GM12878 (cell line): ENCODE data around the gene DHRS7B. TPM values are rescaled to one million over a fixed set of nuclear protein-coding genes. Genes with fewer than 3 reads are reported as not detected.

Experiments
- ATAC-seq: fragments of 200-7000 bp; cut with Tn5 transposase; 3 replicates; pipeline ENCODE4 v1.9.1; 2020; ENCODE audit warnings: mild to moderate bottlenecking, moderate library complexity
- BruUV-seq: library from RNA; stranded (reverse); fragments of 400-500 nt; replicated peaks from 2 replicates; lab custom pipeline; 2021; lab: Mats Ljungman, UMichigan
- CTCF ChIA-PET: fragments of 300-600 bp; sonication (Branson Sonifier 250); formaldehyde crosslinking; extraction: SDS; loops from one replicate; lab custom pipeline; 2021; ENCODE audit warnings: inconsistent platforms; lab: Yijun Ruan, JAX
- POLR2A ChIA-PET: fragments of 350-600 bp; formaldehyde crosslinking; extraction: SDS; loops from one replicate; lab custom pipeline; 2021; ENCODE audit warnings: inconsistent platforms; lab: Charles Lee
- RAD21 ChIA-PET: fragments of 300-600 bp; sonication (Branson Sonifier 250); formaldehyde crosslinking; loops from one replicate; lab custom pipeline; 2023; ENCODE audit warnings: antibody characterized with exemption; ENCODE audit not compliant: unreplicated experiment; lab: Charles Lee
- SMC1A ChIA-PET: fragments of 300-600 bp; sonication (Branson Sonifier 250); formaldehyde crosslinking; loops from one replicate; lab custom pipeline; 2023; ENCODE audit not compliant: unreplicated experiment, uncharacterized antibody; lab: Charles Lee
- DNase-seq: peaks from one replicate; pipeline ENCODE4 v3.0.0-alpha.2; 2011; ENCODE audit warnings: low read depth, low spot score
- FAIRE-seq: peaks from 3 replicates; lab custom pipeline; 2011; peaks lifted over from hg19 to GRCh38; lab: Jason Lieb, UNC
- H2AFZ ChIP-seq: 2 replicates; pipeline ENCODE4 v1.6.0; 2011; ENCODE audit warnings: low read depth, low read length, control low read depth; ENCODE audit not compliant: control insufficient read depth
- H3K27ac ChIP-seq: 2 replicates; pipeline ENCODE4 v1.5.1; 2011; ENCODE audit warnings: control low read depth; ENCODE audit not compliant: control insufficient read depth, insufficient read depth
- H3K27me3 ChIP-seq, 2 experiments: replicated peaks in 1 of 2; 2 replicates each; pipeline versions ENCODE4 v1.6.0 to v1.6.1; 2011; ENCODE audit warnings: low read length in 1 of 2; ENCODE audit not compliant: control insufficient read depth in 2 of 2, insufficient read depth in 2 of 2
- H3K36me3 ChIP-seq, 2 experiments: 2 replicates each; pipeline ENCODE4 v1.5.1; 2011; ENCODE audit warnings: low read length in 1 of 2; ENCODE audit not compliant: control insufficient read depth in 2 of 2, insufficient read depth in 2 of 2
- H3K4me1 ChIP-seq: 2 replicates; pipeline ENCODE4 v1.6.1; 2011; ENCODE audit warnings: mild to moderate bottlenecking, low read length, moderate library complexity, mixed read lengths; ENCODE audit not compliant: control insufficient read depth, insufficient read depth
- H3K4me2 ChIP-seq: 2 replicates; pipeline ENCODE4 v1.6.0; 2011; ENCODE audit warnings: control low read depth; ENCODE audit not compliant: control insufficient read depth, insufficient read depth
- H3K4me3 ChIP-seq: fragments of 200-600 bp; sonication (generic); 2 replicates; pipeline ENCODE4 v1.5.1; 2016
- H3K79me2 ChIP-seq: 2 replicates; pipeline ENCODE4 v1.6.0; 2011; ENCODE audit warnings: low read length; ENCODE audit not compliant: control insufficient read depth, insufficient read depth
- H3K9ac ChIP-seq: 2 replicates; pipeline ENCODE4 v1.8.0; 2011; ENCODE audit warnings: low read length, control low read depth, mixed read lengths; ENCODE audit not compliant: control insufficient read depth, insufficient read depth
- H3K9me3 ChIP-seq: replicated peaks from 3 replicates; pipeline ENCODE4 v1.5.1; 2011; ENCODE audit warnings: mild to moderate bottlenecking, low read length; ENCODE audit not compliant: control insufficient read depth, insufficient read depth
- H4K20me1 ChIP-seq: 2 replicates; pipeline ENCODE4 v1.6.0; 2011; ENCODE audit not compliant: control insufficient read depth, insufficient read depth
- CBX3 ChIP-seq: fragments of 200-600 bp; sonication (generic); IDR thresholded peaks from 2 replicates; pipeline ENCODE4 v1.6.1; 2016; ENCODE audit warnings: low read depth, borderline replicate concordance
- ESRRA ChIP-seq: IDR thresholded peaks from 2 replicates; pipeline ENCODE4 v1.6.1; 2012; ENCODE audit warnings: mild to moderate bottlenecking, low read length, improper control_type of control experiment
- FOS ChIP-seq: IDR thresholded peaks from 3 replicates; pipeline ENCODE4 v1.6.1; 2011; ENCODE audit warnings: borderline replicate concordance; ENCODE audit not compliant: insufficient read length; ENCODE audit errors: extremely low read depth
- GABPA ChIP-seq: IDR thresholded peaks from 2 replicates; pipeline ENCODE4 v1.6.1; 2014; ENCODE audit warnings: antibody characterized with exemption, low read depth, mild to moderate bottlenecking, inconsistent platforms
- JUND ChIP-seq: IDR thresholded peaks from 2 replicates; pipeline ENCODE4 v1.6.1; 2012; ENCODE audit warnings: low read depth, mild to moderate bottlenecking, low read length, improper control_type of control experiment, moderate library complexity
- KAT2A ChIP-seq: conservative IDR thresholded peaks from 2 replicates; pipeline ENCODE4 v1.6.1; 2011; ENCODE audit warnings: low read depth, low read length; ENCODE audit not compliant: control insufficient read depth
- NKRF ChIP-seq: fragments of 450-650 bp; conservative IDR thresholded peaks from 2 replicates; pipeline ENCODE4 v1.6.1; 2017; ENCODE audit warnings: mild to moderate bottlenecking, moderate library complexity
- NR2C1 ChIP-seq: fragments of 450-650 bp; IDR thresholded peaks from 2 replicates; pipeline ENCODE4 v1.6.1; 2017; ENCODE audit warnings: antibody characterized with exemption, mild to moderate bottlenecking, moderate library complexity
- PML ChIP-seq: IDR thresholded peaks from 2 replicates; pipeline ENCODE4 v1.6.1; 2012; ENCODE audit warnings: low read length, inconsistent platforms
- POLR2AphosphoS2 ChIP-seq: IDR thresholded peaks from 2 replicates; pipeline ENCODE4 v1.6.1; 2011; ENCODE audit warnings: low read depth, mild to moderate bottlenecking, low read length, improper control_type of control experiment, moderate library complexity
- USF1 ChIP-seq: IDR thresholded peaks from 2 replicates; pipeline ENCODE4 v1.6.1; 2011; ENCODE audit warnings: borderline replicate concordance, low read depth, mild to moderate bottlenecking, moderate library complexity, mixed read lengths, low read length; ENCODE audit not compliant: insufficient read depth; ENCODE audit errors: extremely low read length
- ZBED1 ChIP-seq: IDR thresholded peaks from 2 replicates; pipeline ENCODE4 v1.6.1; 2016; ENCODE audit warnings: borderline replicate concordance
- ZNF274 ChIP-seq: IDR thresholded peaks from one replicate; pipeline ENCODE4 v1.8.0; 2011; ENCODE audit not compliant: insufficient read length, insufficient read depth
- WGBS: methylation state at CpG from one replicate; pipeline ENCODE4 v1.1.6; 2016; ENCODE audit warnings: low lambda C conversion rate; ENCODE audit not compliant: insufficient replicate concordance, insufficient coverage; ENCODE audit errors: missing lambda C conversion rate; 5-methylcytosine and 5-hydroxymethylcytosine counted together
- in situ Hi-C: fragments of 300-500 bp; cut with MboI; formaldehyde crosslinking; loops from 9 replicates; pipeline ENCODE4 v1.14.3; 2018; ENCODE audit warnings: mixed read lengths
- intact Hi-C: fragments of 100-400 bp; cut with micrococcal nuclease; formaldehyde crosslinking; loops from one replicate; pipeline ENCODE4 v1.14.2; 2022; ENCODE audit not compliant: unreplicated experiment
- polyA plus RNA-seq, 11 experiments: library from polyadenylated mRNA; depleted of rRNA in 4 of 11; unstranded in 6 of 11; stranded (reverse) in 5 of 11; fragments of >200 nt; fragmentation: Nextera tagmentation in 4 of 11; fragmentation: Illumina TruSeq in 1 of 11; extraction: Ambion mirVana in 4 of 11; extraction: Trizol in 1 of 11; gene quantifications; 1 replicate in 1 of 11; 2 replicates in 10 of 11; pipeline versions ENCODE4 v1.2.1 to v1.2.3, GENCODE V29; 2011 to 2016; ENCODE audit warnings: inconsistent platforms in 2 of 11, missing spikeins in 2 of 11, low read depth in 1 of 11
- total RNA-seq, 4 experiments: library from RNA; depleted of rRNA in 3 of 4; stranded (reverse); fragments of >200 nt in 3 of 4; fragmentation: Illumina TruSeq in 1 of 4; extraction: Trizol in 1 of 4; gene quantifications; 2 replicates each; pipeline versions ENCODE4 v1.2.1 to v1.2.3, GENCODE V29; 2013 to 2021

The DHRS7B gene
- total and polyA plus RNA-seq, 10 of the 15 experiments (the other 5 are each of a cell fraction or from before 2014, with no cell fraction given), result 11.1 to 35.6 (median 23.0) TPM

- Histone ChIP-seq H3K4me2 (no peak overlapping the region), H3K27me3 (no peaks in the 10 kb centered on the region), H4K20me1 (no peaks in the 10 kb centered on the region), H2AFZ (no peak overlapping the region), H3K4me1 (no peaks in the 10 kb centered on the region), H3K9ac (no peak overlapping the region), H3K79me2 (no peaks in the 10 kb centered on the region), H3K36me3 (peaks cover 11 to 19% of the 10 kb centered on the region in 2 experiments; a peak in 3 of 4 replicates), H3K9me3 (no peaks in the 10 kb centered on the region), H3K4me3 (no peak overlapping the region), H3K27ac (no peak overlapping the region)
- FAIRE-seq (no peak), ATAC-seq (no peak), DNase-seq (no peak)
- no TSS peak for BruUV-seq
- POLR2A ChIA-PET, result no interaction called here
- TF ChIP-seq POLR2AphosphoS2 (no peak), CBX3 (no peak), ZBED1 (no peak), NR2C1 (no peak), KAT2A (no peak), ZNF274 (no peak), ESRRA (no peak), USF1 (no peak), PML (no peak), NKRF (no peak), FOS (no peak), JUND (no peak), GABPA (no peak)
- in situ Hi-C loops, result no loop called here
- RAD21 ChIA-PET, result no interaction called here
- intact Hi-C loops, result no loop called here
- CTCF ChIA-PET, result interaction anchor here (1.8 kb wide), 1 partner anchor 61 kb away, joined by 4 read pairs; no protein-coding TSS in a partner anchor
- WGBS, result 91% methylated on average over 5 of the region's 6 CpGs
- SMC1A ChIA-PET, result interaction anchor here (0.9 kb wide), 1 partner anchor 12 kb away, joined by 3 read pairs; no protein-coding TSS in a partner anchor
Observed at GRCh38 chr17:21190078-21190477, 63.3 kb downstream of the DHRS7B start.
